DMS53 treated with DMSO at 0.1 percent for 48 hours (cell line): ENCODE data around the gene TMBIM1.

Source experiments
- DNase-seq: peaks from one replicate; lab custom pipeline; 2025; ENCODE audit not compliant: unreplicated experiment; lab: John Stamatoyannopoulos, UW

Gene TMBIM1

DNA sequence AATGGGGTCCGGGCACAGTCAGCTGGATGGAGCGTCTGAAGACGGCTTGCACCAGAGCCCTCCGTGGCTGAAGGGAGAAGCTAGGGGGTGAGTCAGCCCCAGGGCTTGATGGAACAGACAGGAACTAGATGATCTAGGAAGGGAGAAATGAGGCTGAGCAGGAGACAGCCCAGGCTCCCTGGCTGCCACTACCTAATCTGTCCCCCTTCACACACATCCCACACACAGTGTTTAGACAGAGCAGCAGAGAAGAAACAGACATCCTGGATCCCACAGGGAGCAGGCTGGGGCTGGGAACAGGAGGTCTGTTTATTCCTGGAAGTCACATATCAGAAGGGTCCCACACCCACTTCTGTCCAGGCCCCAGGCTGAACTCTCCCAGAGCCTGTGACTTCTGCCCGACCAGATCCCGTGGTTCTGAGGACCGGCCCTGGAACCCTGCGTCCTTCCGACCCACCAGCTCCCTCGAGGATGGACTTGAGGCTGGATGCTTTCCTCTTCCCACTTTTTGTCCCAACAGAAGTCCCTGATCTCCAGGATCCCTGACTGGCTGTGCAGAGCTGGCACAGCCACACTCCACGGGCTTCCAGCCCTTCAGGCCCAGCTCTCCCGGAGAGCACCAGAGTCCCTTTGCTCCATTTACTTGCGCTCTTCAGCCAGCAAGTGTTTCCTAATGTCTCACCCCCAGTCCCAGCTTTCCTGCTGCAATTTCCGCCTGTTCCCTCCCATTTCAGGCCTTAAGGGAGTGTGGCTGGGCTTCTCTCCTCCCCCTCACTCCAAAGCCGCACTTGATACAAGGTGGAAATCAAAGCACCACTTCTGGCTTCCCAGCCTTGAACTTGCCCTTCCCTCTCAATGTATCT is 33.0 kb downstream of the TMBIM1 start:
- DNase-seq: no peak

DNA sequence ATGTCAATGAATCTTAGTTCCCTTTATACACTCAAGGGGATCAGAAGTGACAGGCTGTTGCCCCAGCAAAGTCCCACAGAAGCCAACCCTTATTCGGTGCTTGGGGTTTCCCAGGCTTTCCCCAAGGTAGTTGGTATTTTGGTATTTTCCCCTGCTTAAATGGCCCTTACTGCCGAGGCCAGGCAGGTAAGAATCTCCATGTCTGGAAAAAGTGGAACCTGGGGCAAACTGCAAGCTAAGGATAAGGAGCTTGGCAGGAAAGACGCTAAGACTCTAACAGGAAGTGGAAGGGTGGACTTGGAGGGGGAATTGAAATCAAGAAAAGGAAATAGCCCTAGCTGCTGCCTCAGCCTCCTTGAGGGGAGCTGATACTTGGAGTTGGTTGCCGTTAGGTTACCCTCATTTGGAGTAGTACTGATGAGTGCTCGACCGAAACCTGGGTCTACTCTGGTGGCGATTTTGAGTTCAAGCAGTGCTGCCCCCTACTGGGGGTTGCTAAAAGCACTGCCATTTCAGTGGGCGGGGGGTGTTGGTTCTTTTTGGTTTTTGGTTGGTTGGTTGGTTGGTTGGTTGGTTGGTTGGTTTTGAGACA is 34.8 kb downstream of the TMBIM1 start:
- DNase-seq: no peak

DNA sequence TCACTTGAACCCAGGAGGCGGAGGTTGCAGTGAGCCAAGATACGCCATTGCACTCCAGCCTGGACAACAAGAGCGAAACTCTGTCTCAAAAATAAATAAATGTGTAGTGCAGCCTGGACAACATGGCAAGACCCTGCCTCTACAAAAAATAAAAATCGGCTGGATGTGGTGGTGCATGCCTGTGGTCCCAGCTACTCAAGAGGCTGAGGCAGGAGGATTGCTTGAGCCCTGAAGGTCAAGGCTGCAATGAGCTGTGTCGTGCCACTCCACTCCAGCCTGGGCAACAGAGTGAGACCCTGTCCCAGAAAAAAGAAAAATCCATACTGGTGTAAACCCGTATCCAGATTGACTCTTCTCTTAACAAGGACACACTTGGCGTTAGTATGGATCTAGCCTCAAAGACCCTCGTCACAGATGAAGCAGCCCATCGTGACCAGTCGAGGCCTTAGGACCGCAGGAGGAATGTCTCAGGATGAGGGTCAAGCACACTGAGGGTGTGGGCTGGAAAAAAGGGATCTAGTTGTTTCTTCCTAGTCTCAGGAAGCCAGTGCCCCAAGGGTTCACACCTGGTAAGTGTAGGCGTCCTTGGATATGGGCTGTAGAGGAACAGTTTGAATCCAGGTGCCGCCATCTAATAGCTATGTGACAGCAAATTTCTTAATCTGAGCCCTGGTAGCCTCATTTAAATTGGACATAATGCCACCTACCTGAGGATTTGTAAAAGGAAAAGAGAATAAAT is 35.5 kb downstream of the TMBIM1 start:
- DNase-seq: no peak

DNA sequence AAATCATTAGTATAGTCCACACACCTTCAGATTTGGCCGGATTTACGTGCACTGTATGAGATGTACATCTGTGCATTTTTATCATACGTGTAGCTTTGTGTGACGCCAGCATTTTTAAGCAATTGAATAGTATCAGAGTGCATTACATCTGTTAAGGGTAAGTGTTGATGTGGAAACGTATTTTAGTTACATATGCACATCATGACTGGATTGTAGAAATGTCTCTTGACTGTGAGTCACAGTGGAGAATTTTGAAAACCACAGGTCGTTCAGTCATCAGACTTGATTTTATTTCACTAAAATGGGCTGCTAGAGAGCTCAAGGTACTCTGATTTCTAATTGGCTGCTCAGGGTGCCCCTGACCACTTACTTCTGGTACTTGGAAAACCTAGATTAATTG is 36.9 kb downstream of the TMBIM1 start:
- no peak for DNase-seq

DNA sequence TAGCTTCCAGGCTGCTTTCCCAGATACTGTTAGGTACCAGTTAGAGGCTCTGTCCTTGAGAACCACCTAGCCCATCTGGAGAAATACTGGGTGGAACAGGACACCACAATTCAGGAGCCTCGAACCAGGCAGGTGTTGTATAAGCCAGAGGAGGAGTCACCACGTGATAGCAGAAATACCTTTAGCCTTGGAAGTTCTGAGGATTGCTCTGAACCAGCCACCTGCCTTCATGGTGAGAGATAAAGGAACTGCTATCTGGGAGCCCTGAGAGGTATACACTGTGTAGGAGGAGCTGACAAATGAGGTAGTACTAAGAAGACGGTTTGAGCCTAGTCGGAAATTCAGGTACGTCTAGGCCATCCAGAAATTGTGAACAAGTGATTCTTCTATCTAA is 39.1 kb downstream of the TMBIM1 start:
- DNase-seq: no peak

DNA sequence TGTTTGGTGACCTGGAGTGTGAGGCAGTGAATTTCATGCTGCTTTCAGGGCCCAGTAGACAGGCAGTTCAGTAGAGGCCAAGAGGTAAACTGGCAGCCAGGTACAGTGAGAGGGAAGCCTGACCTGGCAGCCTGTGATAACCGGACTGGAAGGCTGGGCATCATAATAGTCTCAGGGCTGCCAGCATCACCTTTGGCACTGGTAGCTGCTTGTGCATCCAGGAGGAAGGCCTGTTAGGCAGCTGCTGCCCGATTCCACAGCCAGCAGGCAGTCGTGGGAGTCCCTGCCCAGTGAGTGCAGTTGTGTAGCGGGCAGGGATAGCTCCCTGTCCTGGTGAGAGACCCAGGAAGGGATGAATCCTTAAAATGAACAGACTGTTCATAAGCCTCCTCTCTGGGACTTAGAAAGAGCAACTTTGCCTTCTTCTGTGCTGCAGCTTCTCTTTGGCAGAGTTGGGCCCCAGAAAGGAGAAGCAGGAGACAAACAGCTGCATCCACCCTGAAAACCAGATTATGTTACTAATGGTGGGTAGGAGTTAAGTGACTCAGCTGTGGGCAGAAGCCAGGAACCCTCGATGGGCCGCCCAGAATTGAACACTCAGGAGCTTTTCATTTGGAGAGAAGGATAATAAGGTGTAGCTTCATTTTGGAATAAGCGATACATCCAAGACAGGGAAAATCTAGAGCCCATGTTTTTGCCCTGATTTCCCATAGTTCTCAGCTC is 39.6 kb downstream of the TMBIM1 start:
- no peak for DNase-seq

DNA sequence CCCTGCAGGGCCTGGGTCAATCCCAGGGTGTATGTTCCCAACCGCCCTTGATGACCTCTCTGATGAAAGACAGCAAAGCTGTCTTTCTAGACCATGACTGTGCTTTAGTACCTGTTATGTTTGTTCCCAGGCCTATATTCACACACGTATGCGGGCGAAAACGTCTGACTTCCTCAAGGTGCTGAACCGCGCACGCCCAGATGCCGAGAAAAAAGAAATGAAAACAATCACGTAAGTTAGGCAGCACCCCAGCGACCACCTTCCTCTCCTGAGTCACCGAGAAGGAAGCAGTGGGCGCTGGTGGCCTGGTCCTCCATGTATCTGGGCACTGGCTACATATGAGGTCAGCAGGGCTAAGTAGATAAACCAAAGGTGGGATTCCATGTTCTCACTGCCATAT is 42.6 kb downstream of the TMBIM1 start:
- no peak for DNase-seq

DNA sequence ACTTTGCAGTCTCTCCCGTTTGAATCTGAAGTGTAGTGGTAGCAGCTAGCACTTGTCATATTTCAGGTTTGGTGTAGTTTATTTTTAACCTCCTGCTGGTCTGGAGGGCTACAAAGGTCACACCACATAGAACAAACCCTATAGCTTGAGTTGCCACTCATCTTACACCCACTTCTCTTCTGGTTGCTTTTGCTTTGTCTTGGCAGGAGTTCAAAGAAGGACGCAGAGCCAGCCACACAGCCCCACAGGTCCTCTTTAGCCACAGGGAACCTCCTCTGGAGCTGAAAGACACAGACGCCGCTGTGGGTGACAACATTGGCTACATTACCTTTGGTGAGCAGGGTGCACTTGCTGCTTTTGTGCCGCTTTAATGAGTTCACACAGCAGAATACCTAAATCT is 47.1 kb downstream of the TMBIM1 start:
- no peak for DNase-seq

DNA sequence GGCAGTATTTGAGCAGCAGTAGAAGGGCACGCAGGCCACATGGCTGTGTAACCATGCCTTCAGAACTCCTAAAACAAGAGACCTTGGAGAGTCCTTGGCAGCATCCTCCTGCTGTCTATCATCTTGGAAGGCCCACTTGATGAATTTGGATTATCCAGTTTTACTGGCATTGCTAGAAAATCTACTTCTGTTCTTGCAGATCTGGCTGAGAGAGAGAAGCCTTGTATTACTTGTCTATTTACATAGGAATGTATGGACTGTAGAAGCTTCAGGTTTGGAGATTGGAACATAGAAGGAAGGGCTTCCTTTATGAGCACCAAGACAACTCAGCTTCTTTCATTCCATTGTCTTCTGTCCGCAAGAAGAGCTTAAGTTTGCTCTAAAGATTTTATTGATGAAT is 47.6 kb downstream of the TMBIM1 start:
- no peak for DNase-seq

DNA sequence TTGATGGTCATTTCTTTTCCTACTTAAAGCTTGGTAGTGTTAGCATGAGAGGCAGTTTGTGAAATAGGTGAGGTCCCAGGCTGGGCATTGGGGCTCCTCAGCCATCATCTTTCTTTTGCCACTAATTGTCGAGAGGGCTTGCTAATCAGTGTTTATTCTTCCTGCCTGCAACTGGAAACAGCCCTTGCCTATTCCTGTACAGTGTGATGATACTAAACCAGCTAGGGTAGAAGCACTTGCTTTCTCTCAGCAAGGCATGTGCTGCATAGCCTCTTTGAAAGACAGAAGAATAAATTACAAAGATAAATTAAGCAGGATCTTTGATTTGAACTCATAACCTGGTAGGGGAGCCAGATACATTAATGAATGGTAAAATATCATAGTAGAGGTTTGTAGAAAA is 48.1 kb downstream of the TMBIM1 start:
- DNase-seq: no peak

DNA sequence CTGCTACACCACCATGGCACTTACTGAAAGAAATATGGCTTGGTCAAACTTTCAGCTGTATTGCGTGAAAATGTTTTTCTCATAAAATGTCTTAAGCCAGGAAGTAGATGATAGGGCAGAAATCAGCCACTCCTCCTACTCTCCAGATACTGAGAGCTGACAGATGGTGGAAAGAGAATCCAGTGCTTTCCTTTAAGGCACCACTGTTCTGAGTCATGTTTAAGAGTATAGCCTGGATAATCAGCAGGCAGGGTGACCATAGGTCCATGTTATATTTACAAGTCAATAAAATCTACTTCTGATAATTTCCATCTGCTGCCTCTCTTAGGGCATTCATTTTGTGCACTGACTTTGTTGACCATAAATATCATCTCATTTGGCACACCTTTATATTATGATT is 53.4 kb downstream of the TMBIM1 start:
- no peak for DNase-seq

DNA sequence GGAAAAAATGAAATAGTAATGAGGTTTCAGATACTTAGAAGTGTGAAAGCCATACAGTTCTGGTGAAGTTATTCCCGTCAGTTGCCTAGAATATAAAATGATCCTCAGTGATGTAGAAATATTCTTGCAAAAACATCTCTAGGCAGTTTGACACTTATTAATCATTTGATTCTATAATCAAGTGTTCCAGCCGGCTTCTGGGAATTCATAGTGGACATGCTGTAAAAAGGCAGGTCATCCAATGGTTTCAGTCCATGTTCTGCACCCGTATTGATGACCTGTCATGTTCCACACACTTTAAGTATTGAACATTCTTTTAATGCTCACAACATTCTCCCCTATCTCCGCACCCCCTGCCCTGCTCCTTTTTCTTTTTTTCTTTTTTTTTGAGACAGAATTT is 55.5 kb downstream of the TMBIM1 start:
- no peak for DNase-seq

DNA sequence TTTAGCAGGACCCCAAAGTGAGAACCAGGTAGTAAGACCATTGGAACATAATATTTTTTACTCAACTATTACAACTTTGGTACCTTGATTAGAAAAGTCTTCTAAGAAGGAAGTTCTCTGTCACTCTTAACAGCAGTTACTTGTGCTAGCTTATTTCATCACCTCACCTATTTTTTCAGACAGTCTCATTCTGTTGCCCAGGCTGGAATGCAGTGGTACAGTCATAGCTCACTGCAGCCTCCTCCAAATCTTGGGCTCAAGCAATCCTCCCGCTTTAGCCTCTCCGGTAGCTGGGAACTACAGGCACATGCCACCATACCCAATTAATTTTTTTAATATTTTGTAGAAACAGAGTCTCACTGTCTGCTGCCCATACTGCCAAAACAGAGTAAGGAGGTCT is 57.3 kb downstream of the TMBIM1 start:
- no peak for DNase-seq

DNA sequence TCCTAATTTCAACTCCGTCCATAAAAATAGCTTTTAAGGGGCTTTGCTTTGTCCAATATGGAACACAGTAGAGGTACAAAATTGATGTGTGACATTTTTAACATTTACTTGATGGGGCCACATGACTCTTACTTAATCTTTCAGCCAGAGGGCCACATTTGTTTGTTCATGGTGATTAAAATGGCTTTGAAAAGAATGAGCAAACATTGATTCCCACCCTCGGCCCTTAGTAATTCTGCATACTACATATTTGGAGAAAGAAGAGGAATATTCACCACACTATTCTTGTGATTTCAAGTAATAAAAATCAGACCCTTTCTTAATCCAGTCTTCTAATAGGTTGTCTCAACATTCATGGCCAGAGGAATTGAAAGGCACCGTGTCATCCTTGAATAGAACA is 57.8 kb downstream of the TMBIM1 start:
- DNase-seq: no peak

DNA sequence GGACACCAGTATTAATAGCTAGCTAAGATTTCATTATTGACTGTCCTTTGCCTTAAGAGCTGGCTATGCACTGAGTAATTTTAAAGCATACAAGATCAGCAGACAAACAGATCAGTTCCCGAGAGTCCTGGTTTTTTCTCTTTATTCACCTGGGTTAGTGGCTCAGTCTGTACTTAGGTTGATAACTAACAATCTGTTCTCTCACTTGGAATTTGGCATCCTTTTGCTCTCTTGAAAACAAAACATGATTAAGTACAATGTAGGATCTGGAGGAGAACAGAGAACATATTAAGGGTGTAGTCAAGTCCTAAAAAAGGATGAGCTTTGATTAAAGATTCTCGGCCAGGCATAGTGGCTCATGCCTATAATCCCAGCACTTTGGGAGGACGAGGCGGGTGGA is 58.8 kb downstream of the TMBIM1 start:
- DNase-seq: no peak

DNA sequence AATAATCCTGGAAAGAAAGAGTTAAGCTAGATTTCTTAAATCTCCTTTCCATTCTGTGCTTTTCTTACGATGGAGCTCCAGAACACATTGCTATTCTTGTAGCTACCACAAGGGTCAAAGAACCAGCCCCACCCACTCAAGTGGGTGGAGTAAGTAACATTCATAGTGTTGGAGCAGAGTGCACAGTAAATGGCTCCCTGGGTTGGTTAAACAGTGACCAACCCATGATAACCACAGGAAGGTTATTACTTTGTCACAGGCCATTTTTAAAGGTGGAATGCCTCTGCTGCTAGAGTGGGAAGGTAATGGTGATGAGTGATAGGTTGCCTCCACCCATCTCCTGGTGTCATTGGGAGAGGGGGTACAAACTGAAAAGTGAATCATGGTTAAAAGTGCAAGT is 61.4 kb downstream of the TMBIM1 start:
- DNase-seq: no peak

DNA sequence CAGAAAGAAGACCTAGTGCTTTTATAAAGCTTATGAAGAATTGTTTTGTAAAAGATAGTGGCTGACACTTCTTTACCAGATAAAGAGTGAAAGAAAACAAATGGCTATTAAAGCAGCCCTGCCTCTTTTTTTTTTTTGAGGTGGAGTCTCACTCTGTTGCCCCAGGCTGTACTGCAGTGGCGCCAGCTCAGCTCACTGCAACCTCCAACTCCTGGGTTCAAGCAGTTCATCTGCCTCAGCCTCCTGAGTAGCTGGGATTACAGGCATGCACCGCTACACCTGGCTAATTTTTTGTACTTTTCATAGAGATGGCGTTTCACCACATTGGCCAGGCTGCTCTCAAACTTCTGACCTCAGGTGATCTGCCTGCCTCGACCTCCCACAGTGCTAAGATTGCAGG is 62.5 kb downstream of the TMBIM1 start:
- no peak for DNase-seq

DNA sequence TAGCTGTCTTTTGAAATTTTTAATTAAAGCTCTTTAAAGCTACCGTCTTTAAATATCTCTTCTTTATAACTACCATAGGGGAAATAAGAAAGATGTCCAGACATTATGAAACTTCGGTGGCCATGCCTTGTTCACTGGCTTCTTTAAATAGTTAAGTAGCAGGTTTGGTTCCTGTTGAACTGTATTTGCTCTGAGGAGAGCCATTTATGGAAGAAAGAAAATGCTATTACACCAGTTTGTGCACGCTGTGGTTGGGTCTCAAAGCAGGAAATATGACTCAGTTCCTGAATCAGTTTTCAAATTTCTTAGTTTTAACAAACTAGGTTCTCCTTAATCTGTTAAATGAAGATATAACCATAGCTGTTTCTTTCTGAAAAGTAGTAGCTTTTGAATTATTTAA is 63.1 kb downstream of the TMBIM1 start:
- DNase-seq: no peak

DNA sequence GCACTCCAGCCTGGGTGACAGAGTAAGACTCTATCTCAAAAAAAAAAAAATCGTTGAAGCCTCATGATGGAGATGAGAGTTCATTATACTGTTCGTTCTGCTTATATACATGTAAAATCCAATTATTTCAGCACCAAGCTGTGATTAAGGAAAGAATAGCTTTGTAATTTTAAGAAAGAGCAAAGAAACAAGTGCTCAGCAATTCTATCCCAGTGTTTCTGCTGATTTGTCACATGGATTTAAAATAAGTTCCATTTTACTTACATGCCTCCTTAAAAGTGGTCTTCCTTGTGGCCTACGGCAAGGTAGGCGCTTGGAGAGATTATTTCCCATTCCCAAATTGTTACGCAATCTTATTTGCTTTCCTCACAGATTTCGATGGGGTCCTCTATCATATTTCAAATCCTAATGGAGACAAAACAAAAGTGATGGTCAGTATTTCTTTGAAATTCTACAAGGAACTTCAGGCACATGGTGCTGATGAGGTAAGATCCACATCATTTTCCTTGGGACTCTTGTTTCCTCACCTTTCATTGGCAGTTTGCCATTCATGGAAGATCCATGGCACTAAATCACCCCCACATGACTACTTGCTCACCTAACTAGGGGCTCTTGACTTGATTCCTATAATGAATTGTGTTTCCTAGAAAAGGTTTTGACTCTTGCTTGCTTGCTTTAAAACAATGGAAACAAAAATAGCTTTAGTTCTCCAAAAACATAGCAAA is 63.8 kb downstream of the TMBIM1 start:
- DNase-seq: no peak

DNA sequence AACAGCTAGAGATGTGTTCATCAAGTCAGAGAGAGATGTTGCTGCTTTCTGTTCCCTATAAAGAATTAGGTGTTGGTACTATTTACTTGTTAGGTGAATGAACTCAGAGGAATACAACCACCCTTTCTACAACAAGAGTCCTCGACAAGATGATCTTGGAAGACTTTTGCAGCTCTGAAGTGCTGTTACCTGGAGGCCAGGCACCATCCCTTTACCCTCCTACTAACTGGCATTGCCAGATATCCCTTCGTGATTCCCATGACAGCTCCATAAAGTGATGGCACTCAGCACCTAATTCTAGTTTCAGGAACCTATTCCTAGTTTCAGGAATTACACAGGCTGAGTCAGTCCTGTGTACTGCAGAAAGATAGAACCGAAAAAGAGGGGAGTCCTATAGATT is 65.4 kb downstream of the TMBIM1 start:
- DNase-seq: no peak
